HL-60/S4 treated with phorbol 12-myristate 13-acetate at 8.2 ng/mL for 4 days and 3 days (cell line): ENCODE data around the gene RAC2.

Source experiments
- in situ Hi-C: fragments of 300-500 bp; cut with MboI; formaldehyde crosslinking; loops from 2 replicates; pipeline ENCODE4 v1.15.0; 2022; ENCODE audit warnings: low sequenced_read_pairs

Gene RAC2

GRCh38 chr22:37192204-37192603 is 51.9 kb downstream of the RAC2 start:
- in situ Hi-C loops, result no loop called here

DNA sequence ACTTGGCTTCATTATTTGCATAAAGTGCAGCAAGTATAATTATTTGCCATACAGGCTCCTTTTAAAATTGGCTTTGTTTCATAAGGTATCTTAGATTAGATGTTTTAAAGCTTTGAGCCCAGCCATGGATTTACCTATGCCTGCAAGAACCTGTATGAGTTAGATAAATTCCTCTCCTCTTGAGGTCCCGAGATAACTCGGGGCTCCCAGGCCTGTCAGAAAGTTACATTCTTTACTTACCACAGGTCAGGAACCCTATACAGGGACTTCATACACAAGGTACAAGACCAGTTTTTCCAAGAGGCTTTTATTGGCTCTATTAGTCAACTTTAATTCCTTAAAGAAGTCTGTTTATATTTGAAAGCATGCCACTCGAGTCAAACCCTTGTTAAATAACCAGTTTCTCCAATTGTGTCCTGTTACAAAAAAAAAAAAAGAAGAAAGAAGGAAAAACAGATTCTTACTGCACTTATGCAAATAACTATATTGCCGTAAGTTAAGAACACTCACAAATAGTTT is 53.7 kb downstream of the RAC2 start:
- in situ Hi-C loops, result no loop called here

DNA sequence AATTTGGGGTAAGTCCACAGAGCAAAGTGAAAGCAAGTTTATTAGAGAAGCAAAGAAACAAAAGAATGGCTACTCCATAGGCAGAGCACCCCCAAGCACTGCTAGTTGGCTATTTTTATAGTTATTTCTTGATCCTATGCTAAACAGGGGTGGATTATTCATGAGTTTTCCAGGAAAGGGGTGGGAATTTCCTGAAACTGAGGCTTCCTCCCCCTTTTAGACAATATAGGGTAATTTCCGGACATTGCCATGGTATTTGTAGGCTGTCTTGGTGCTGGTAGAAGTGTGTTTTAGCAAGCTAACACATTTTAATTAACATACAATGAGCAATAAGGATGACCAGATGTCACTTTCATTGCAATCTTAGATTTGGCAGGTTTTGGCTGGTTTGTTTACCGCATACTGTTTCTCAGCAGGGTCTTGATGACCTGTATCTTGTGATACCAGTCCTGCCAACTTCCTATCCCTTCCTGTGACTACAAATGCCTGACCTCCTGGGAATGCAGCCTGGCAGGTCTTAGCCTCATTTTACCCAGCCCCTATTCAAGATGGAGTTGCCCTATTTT is 55.1 kb downstream of the RAC2 start:
- in situ Hi-C loops, result no loop called here

DNA sequence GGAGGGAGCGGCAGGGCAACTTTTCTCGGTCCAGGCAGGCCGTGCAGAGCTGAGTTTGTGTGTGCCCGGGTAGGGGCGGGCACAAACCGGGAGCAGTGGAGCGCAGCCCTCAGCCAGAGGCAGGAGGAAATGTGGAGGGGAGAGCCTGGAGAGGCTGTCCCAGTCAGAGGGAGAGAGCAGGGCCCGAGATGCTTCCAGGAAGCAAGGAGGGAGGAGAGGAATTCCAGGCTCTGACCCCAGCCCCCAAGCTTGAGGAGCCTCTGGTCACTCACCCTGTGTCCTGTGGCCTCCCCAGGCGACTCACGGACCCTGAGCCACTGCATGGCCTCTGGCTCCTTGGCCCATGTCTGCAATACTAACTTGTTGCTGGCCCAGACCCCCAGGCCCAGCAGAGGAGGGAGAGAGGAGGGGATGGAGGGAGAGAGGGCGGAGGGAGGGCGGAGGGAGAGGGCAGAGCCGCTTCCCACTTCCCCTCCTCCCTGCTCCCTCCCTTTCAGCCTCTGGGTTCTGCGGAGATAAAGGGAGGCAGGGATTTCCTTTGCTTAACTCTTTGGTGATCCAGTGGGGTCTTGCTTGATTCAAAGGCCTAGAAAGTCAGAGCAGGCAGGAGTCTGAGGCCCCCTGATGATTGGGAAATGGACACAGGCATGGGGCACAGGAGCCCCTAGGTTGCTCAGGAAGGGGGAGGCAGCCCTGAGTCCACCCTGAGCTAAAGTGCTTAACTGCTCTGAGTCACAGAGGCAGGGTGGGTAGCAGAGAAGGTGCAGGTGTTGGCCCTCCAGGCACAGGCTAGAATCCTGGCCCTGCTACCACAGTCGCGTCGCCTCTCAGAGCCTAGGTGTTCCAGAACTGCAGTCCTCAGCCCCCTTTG is 55.9 kb downstream of the RAC2 start, which contains the start of gene C1QTNF6:
C1QTNF6 (minus strand) TSS at position 357 of the 871 bp plus-strand sequence; CDS start at position 323, 34 bp downstream.
- in situ Hi-C loops, result no loop called here

GRCh38 chr22:37187552-37187890 is 56.5 kb downstream of the RAC2 start:
- in situ Hi-C loops, result no loop called here

GRCh38 chr22:37186997-37187522 is 57.0 kb downstream of the RAC2 start:
- in situ Hi-C loops, result no loop called here

- in situ Hi-C loops, result no loop called here
These were observed 57.7 kb downstream of the RAC2 start for GRCh38 chr22:37186228-37186996.

GRCh38 chr22:37185646-37186227 is 58.3 kb downstream of the RAC2 start:
- in situ Hi-C loops, result no loop called here

DNA sequence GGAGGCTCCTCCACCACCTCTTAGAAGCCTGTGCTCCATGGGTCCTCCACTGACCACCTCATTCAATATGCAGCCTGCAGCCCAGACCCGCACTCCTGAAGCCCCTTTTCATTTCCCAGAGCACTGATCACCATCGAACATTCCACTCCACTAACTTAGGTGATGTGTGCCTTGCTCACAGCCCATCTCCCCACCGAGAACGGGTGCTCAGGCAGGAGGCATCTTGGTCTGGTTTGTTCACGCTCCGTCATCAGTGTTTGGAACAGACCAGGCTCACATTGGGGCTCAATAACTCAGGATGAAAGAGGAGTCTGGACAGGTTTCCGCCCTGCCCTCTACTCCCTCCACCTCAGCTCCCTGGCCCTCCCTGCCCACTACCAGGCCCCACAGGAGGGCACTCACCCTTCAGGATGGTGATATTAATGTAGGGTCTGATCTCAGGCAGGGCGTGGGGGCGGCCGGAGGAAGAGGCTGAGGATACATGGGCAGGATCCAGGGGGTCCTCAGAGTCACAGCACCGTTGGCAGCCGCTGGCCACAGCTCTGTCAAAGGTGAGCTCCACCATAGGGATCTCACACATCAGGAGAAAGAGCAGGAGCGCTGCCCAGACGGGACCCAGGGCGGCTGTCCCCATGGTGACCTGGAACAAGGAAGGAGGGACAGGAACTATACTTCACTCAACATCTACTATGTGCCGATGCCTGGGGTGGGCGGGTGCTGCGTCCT is 59.1 kb downstream of the RAC2 start:
- in situ Hi-C loops, result no loop called here

GRCh38 chr22:37184380-37184755 is 59.7 kb downstream of the RAC2 start:
- in situ Hi-C loops, result no loop called here

GRCh38 chr22:37183432-37184379 is 60.4 kb downstream of the RAC2 start:
- in situ Hi-C loops, result no loop called here

DNA sequence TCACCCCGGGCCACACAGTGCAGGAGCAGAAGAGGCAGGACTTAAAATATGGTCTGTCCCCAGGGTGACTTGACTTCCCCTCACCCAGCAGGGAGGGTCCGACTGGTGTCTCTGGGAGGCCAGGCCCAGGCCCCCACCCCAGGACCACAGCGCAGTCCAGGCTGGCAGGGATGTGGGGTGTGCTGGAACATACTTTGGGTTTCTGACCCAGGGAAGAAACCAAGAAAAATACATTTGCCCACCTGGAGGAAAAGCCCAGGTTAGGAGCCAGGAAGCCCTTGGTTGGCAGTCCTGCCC is 61.2 kb downstream of the RAC2 start:
- in situ Hi-C loops, result no loop called here

- in situ Hi-C loops, result no loop called here
These were observed 61.7 kb downstream of the RAC2 start for GRCh38 chr22:37182101-37182948.

DNA sequence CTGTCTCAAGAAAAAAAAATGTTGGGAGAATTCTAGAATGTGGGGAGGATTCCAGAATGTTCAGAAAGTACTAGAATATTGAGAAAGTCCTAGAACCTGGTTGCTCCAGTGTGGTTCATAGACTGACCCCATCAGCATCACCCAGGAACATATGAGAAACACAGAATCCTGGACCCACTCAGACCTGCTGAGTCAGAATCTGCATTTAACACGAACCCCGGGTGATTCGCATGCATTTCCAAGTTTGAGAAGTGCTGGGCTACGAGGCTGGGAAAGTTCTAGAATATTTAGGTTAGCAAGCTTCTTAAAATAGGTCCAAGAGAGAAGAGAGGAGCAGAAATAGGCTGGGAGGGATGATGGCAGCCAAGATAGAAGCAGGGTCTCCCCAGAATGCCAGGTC is 62.4 kb downstream of the RAC2 start:
- in situ Hi-C loops, result no loop called here

- in situ Hi-C loops, result no loop called here
These were observed 63.4 kb downstream of the RAC2 start for GRCh38 chr22:37180531-37181231.

- in situ Hi-C loops, result no loop called here
These were observed 64.2 kb downstream of the RAC2 start for GRCh38 chr22:37179622-37180420.

DNA sequence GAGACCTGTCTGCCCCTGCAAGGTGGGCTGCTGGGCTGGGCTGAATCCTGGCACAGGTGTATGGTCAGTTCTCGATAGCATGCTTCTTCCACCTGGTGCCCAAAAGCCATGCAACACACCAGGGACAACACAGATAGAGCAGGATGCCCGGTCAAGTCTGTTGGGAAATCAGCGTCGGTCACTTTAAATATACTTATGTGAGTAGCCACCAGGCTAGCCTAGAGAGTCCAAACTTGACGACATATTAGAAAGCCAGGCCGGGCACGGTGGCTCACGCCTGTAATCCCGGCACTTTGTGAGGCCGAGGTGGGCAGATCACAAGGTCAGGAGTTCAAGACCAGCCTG is 65.0 kb downstream of the RAC2 start:
- in situ Hi-C loops, result no loop called here
